Endothelial cell of umbilical vein (primary cell): ENCODE data around the gene ARMH3. TPM values are rescaled to one million over a fixed set of nuclear protein-coding genes. Genes with fewer than 3 reads are reported as not detected.

Source experiments
- BruUV-seq: library from RNA; stranded (reverse); fragments of 400-500 nt; replicated peaks from 2 replicates; lab custom pipeline; 2021; lab: Mats Ljungman, UMichigan
- CTCF ChIA-PET: fragments of 300-600, 350-600 bp; sonication (Branson Sonifier 250); formaldehyde crosslinking; loops from one replicate; lab custom pipeline; 2021; ENCODE audit warnings: antibody characterized with exemption, inconsistent platforms; lab: Charles Lee
- POLR2A ChIA-PET: fragments of 300-600, 350-600 bp; sonication (Branson Sonifier 250); formaldehyde crosslinking; loops from one replicate; lab custom pipeline; 2021; ENCODE audit warnings: antibody characterized with exemption, inconsistent platforms; lab: Charles Lee
- DNase-seq: peaks from one replicate; pipeline ENCODE4 v3.0.0-alpha.2; 2011; ENCODE audit warnings: low read depth, low spot score
- FAIRE-seq: peaks from 2 replicates; lab custom pipeline; 2011; peaks lifted over from hg19 to GRCh38; lab: Jason Lieb, UNC
- H2AFZ ChIP-seq: 2 replicates; pipeline ENCODE4 v1.6.0; 2012; ENCODE audit warnings: low read depth, low read length, control low read depth, inconsistent platforms
- H3K27ac ChIP-seq: 2 replicates; pipeline ENCODE4 v1.5.1; 2011; ENCODE audit warnings: low read depth, mild to moderate bottlenecking, control low read depth, low read length, moderate library complexity; ENCODE audit not compliant: insufficient read depth
- H3K27me3 ChIP-seq, 2 experiments: 2 replicates each; pipeline versions ENCODE4 v1.6.0 to v1.6.1; 2011; ENCODE audit warnings: low read length in 2 of 2, mixed read lengths in 1 of 2; ENCODE audit not compliant: control insufficient read depth in 2 of 2, insufficient read depth in 2 of 2
- H3K36me3 ChIP-seq, 2 experiments: 2 replicates in 1 of 2; 3 replicates in 1 of 2; pipeline ENCODE4 v1.5.1; 2011; ENCODE audit warnings: low read length in 2 of 2, mild to moderate bottlenecking in 1 of 2, moderate library complexity in 1 of 2; ENCODE audit not compliant: control insufficient read depth in 2 of 2, insufficient read depth in 2 of 2; ENCODE audit errors: extremely low read depth in 1 of 2
- H3K4me1 ChIP-seq: 3 replicates; pipeline ENCODE4 v1.5.1; 2011; ENCODE audit warnings: mild to moderate bottlenecking, low read length; ENCODE audit not compliant: control insufficient read depth, insufficient read depth; ENCODE audit errors: extremely low read depth
- H3K4me2 ChIP-seq: 2 replicates; pipeline ENCODE4 v1.6.1; 2011; ENCODE audit warnings: low read length, control low read depth, mixed read lengths; ENCODE audit not compliant: insufficient read depth
- H3K4me3 ChIP-seq, 3 experiments: fragments of 200-600 bp in 1 of 3; sonication (generic), shearing (Covaris generic) in 1 of 3; replicated peaks in 1 of 3; 2 replicates each; pipeline ENCODE4 v1.5.1; 2011 to 2016; ENCODE audit warnings: control low read depth in 3 of 3, low read length in 3 of 3, mild to moderate bottlenecking in 2 of 3, inconsistent platforms in 1 of 3, low read depth in 1 of 3, moderate library complexity in 1 of 3; ENCODE audit not compliant: insufficient read depth in 1 of 3
- H3K79me2 ChIP-seq: 2 replicates; pipeline ENCODE4 v1.6.0; 2012; ENCODE audit warnings: low read length, inconsistent platforms; ENCODE audit not compliant: control insufficient read depth, insufficient read depth
- H3K9ac ChIP-seq: replicated peaks from 2 replicates; pipeline ENCODE3; 2011; ENCODE audit warnings: low read length, control low read depth; ENCODE audit not compliant: insufficient read depth; ENCODE audit errors: extremely low read depth
- H3K9me1 ChIP-seq: replicated peaks from 3 replicates; pipeline ENCODE4 v1.6.0; 2011; ENCODE audit warnings: mild to moderate bottlenecking, low read length; ENCODE audit not compliant: control insufficient read depth, insufficient read depth; ENCODE audit errors: extremely low read depth
- H3K9me3 ChIP-seq: replicated peaks from 2 replicates; pipeline ENCODE4 v1.5.1; 2012; ENCODE audit warnings: low read length, inconsistent platforms; ENCODE audit not compliant: control insufficient read depth, insufficient read depth
- H4K20me1 ChIP-seq: replicated peaks from 2 replicates; pipeline ENCODE3; 2011; ENCODE audit warnings: mild to moderate bottlenecking, low read length; ENCODE audit not compliant: control insufficient read depth, insufficient read depth; ENCODE audit errors: extremely low read depth
- EZH2 ChIP-seq: IDR thresholded peaks from 2 replicates; pipeline ENCODE4 v1.6.1; 2012; ENCODE audit warnings: borderline replicate concordance, low read depth, mild to moderate bottlenecking, moderate library complexity, low read length, inconsistent platforms; ENCODE audit not compliant: severe bottlenecking
- FOS ChIP-seq: IDR thresholded peaks from 2 replicates; pipeline ENCODE4 v1.6.1; 2011; ENCODE audit warnings: mild to moderate bottlenecking, low read length, moderate library complexity, borderline replicate concordance; ENCODE audit not compliant: insufficient read depth
- GATA2 ChIP-seq: IDR thresholded peaks from 2 replicates; pipeline ENCODE4 v1.7.0; 2011; ENCODE audit warnings: low read depth, mild to moderate bottlenecking, moderate library complexity, mixed read lengths, low read length; ENCODE audit not compliant: insufficient read length, insufficient read depth
- JUN ChIP-seq: IDR thresholded peaks from 2 replicates; pipeline ENCODE4 v1.6.1; 2011; ENCODE audit warnings: borderline replicate concordance, low read depth; ENCODE audit not compliant: insufficient read length, insufficient read depth
- MYC ChIP-seq: IDR thresholded peaks from one replicate; pipeline ENCODE4 v1.6.1; 2011; ENCODE audit warnings: mild to moderate bottlenecking, low read depth, low read length
- POLR2A ChIP-seq: IDR thresholded peaks from 2 replicates; pipeline ENCODE4 v1.6.1; 2012; ENCODE audit warnings: low read depth, mild to moderate bottlenecking, control low read depth, low read length
- POLR2AphosphoS5 ChIP-seq: IDR thresholded peaks from 2 replicates; pipeline ENCODE4 v1.6.1; 2012; ENCODE audit warnings: low read depth, mild to moderate bottlenecking, control low read depth, low read length, moderate library complexity; ENCODE audit not compliant: insufficient read depth
- dilution Hi-C: fragments of 300-500 bp; cut with MboI; formaldehyde crosslinking; loops from one replicate; pipeline ENCODE4 v1.15.0; 2019; ENCODE audit warnings: low sequenced_read_pairs; ENCODE audit not compliant: extremely low pct_ligation_motif_present
- intact Hi-C: fragments of 100-400 bp; cut with micrococcal nuclease; formaldehyde crosslinking; loops from one replicate; pipeline ENCODE4 v1.10.0; 2022
- polyA plus RNA-seq, 4 experiments: library from polyadenylated mRNA; depleted of rRNA in 3 of 4; stranded (reverse) in 3 of 4; unstranded in 1 of 4; fragments of >200 nt; gene quantifications; 2 replicates each; pipeline versions ENCODE4 v1.2.1 to v1.2.3, GENCODE V29; 2011 to 2012; ENCODE audit warnings: missing spikeins in 1 of 4
- total RNA-seq: library from RNA; stranded (reverse); gene quantifications from 2 replicates; pipeline ENCODE4 v1.2.3, GENCODE V29; 2021
- TF ChIP-seq, protein P1 (sequence below): IDR thresholded peaks from 2 replicates; pipeline ENCODE4 v1.6.1; 2011; ENCODE audit not compliant: insufficient read depth, insufficient read length
- TF ChIP-seq, protein P2 (sequence below), 2 donors: IDR thresholded peaks; 1 replicate in 1 of 2; 2 replicates in 1 of 2; pipeline ENCODE4 v1.5.1; 2011; ENCODE audit warnings: low read length in 2 of 2, mild to moderate bottlenecking in 2 of 2, moderate library complexity in 2 of 2, control low read depth in 1 of 2, inconsistent platforms in 1 of 2, low read depth in 1 of 2; ENCODE audit not compliant: insufficient read depth in 1 of 2; ENCODE audit errors: extremely low read depth in 1 of 2

Gene ARMH3
- total and polyA plus RNA-seq, 2 donors (not counting 3 experiments of a cell fraction or from before 2014, with no cell fraction given): 13.1 to 17.6 TPM

DNA sequence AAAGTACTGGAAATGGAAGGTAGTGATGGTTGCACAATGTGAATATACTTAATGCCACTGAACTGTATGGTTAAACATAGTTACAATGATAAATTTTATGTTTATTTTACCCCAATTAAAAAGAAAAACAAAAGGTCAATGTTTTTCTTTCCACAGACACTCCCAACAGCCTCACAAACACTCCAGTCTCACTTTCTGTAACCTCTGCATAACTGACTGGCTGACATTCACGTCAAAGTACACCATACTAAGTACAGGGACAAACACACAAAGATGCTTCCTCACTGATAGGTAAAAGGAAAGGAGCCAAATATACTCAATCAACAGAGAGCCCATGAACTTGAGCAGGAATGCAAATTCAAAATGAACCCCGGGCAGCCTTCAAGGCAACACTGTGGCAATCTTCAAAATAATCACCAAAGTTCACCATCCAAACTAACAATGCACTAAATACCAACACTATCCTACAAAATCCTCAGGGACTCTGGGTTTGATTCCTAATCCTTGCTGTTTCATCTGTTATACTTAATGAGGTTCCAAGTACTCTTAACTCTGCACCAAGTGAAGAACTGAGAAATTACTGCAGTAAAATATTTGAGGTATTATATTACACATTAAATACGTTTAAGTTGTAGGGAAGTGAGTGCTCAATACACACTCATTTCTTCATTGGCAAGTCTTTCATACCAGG, 90.8 kb downstream of the ARMH3 start:
- intact Hi-C loops: no loop called here
- no TSS peak for BruUV-seq
- dilution Hi-C loops: no loop called here

More for the DNA sequence above, 90.8 kb downstream of the ARMH3 start:
- DNase-seq (peak; percentile 27), FAIRE-seq (no peak)
- Histone ChIP-seq H3K9ac (no peak overlapping the region), H3K4me2 (no peak overlapping the region), H3K36me3 (no peaks in the 10 kb centered on the region), H3K79me2 (no peaks in the 10 kb centered on the region), H3K9me1 (no peaks in the 10 kb centered on the region), H3K4me1 (peaks cover 7% of the 10 kb centered on the region), H2AFZ (no peak overlapping the region), H3K4me3 (no peak overlapping the region), H3K9me3 (no peaks in the 10 kb centered on the region), H3K27me3 (no peaks in the 10 kb centered on the region), H3K27ac (no peak overlapping the region), H4K20me1 (no peaks in the 10 kb centered on the region)
- POLR2A ChIA-PET: no interaction called here
- no peak for TF ChIP-seq JUN
- no peak for TF ChIP-seq FOS
- no peak for TF ChIP-seq POLR2A
- no peak for TF ChIP-seq EZH2
- TF ChIP-seq, protein P1, sequence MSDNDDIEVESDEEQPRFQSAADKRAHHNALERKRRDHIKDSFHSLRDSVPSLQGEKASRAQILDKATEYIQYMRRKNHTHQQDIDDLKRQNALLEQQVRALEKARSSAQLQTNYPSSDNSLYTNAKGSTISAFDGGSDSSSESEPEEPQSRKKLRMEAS: no peak
- TF ChIP-seq POLR2AphosphoS5: no peak
- TF ChIP-seq MYC: no peak
- TF ChIP-seq GATA2: no peak
- TF ChIP-seq, protein P2, sequence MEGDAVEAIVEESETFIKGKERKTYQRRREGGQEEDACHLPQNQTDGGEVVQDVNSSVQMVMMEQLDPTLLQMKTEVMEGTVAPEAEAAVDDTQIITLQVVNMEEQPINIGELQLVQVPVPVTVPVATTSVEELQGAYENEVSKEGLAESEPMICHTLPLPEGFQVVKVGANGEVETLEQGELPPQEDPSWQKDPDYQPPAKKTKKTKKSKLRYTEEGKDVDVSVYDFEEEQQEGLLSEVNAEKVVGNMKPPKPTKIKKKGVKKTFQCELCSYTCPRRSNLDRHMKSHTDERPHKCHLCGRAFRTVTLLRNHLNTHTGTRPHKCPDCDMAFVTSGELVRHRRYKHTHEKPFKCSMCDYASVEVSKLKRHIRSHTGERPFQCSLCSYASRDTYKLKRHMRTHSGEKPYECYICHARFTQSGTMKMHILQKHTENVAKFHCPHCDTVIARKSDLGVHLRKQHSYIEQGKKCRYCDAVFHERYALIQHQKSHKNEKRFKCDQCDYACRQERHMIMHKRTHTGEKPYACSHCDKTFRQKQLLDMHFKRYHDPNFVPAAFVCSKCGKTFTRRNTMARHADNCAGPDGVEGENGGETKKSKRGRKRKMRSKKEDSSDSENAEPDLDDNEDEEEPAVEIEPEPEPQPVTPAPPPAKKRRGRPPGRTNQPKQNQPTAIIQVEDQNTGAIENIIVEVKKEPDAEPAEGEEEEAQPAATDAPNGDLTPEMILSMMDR (IDR thresholded peaks at IDR 0.05; ENCODE audit: extremely low read depth in 1 of 2, insufficient read depth in 1 of 2, low read depth in 1 of 2, low read length in 2 of 2): no peak
- CTCF ChIA-PET: no interaction called here
